SKM-1 (cell line): ENCODE results near the gene CELF2.

Experiments used
- DNase-seq: peaks from one replicate; lab custom pipeline; 2025; ENCODE audit not compliant: unreplicated experiment; lab: John Stamatoyannopoulos, UW

The CELF2 gene

GRCh38 chr10:11152801-11153200 lies 135.1 kb downstream of the CELF2 start:
- no peak for DNase-seq

GRCh38 chr10:11153245-11153644 lies 135.6 kb downstream of the CELF2 start:
- DNase-seq = no peak

GRCh38 chr10:11153766-11154165 lies 136.1 kb downstream of the CELF2 start:
- no peak for DNase-seq

- DNase-seq = no peak
Measured at GRCh38 chr10:11154333-11154732, 136.7 kb downstream of the CELF2 start.

GRCh38 chr10:11154849-11155498 lies 137.3 kb downstream of the CELF2 start:
- DNase-seq = no peak

GRCh38 chr10:11156480-11156879 lies 138.8 kb downstream of the CELF2 start:
- DNase-seq = no peak

GRCh38 chr10:11157292-11158076 lies 139.8 kb downstream of the CELF2 start:
- no peak for DNase-seq

GRCh38 chr10:11158080-11158479 lies 140.4 kb downstream of the CELF2 start:
- DNase-seq = no peak

GRCh38 chr10:11159543-11160215 lies 142.0 kb downstream of the CELF2 start:
- DNase-seq = no peak

- DNase-seq = no peak
Measured at GRCh38 chr10:11161096-11161495, 143.4 kb downstream of the CELF2 start.

GRCh38 chr10:11161910-11162309 lies 144.2 kb downstream of the CELF2 start:
- no peak for DNase-seq

GRCh38 chr10:11162828-11163599 lies 145.3 kb downstream of the CELF2 start:
- DNase-seq = peak; percentile 67

GRCh38 chr10:11163780-11164550 lies 146.3 kb downstream of the CELF2 start:
- DNase-seq = no peak

GRCh38 chr10:11164551-11164802 lies 146.8 kb downstream of the CELF2 start:
- DNase-seq = no peak

GRCh38 chr10:11164803-11165590 lies 147.3 kb downstream of the CELF2 start:
- peak; percentile 12 for DNase-seq

- DNase-seq = peak; percentile 39
Measured at GRCh38 chr10:11165591-11166543, 148.2 kb downstream of the CELF2 start.

- DNase-seq = no peak
Measured at GRCh38 chr10:11166550-11166949, 148.9 kb downstream of the CELF2 start.

- DNase-seq = no peak
Measured at GRCh38 chr10:11167233-11167966, 149.7 kb downstream of the CELF2 start.
